HepG2 (cell line): ENCODE measurements around the gene GMFB. TPM values are rescaled to one million over a fixed set of nuclear protein-coding genes. Genes with fewer than 3 reads are reported as not detected.
A peak's percentile ranks its signal among the peaks of the same experiment; 100 is the strongest.

Experiments used
- ATF2 ChIP-seq: sonication (generic); formaldehyde crosslinking; IDR thresholded peaks from 2 replicates; pipeline ENCODE4 v1.4.0; 2020; ENCODE audit warnings: missing genetic modification reagents
- BRF2 ChIP-seq: sonication (generic); formaldehyde crosslinking; IDR thresholded peaks from 2 replicates; pipeline ENCODE4 v1.8.1; 2022; ENCODE audit warnings: mild to moderate bottlenecking, missing genetic modification reagents
- CHD2 ChIP-seq: IDR thresholded peaks from 2 replicates; pipeline ENCODE4 v1.6.1; 2011; ENCODE audit warnings: low read depth, low read length, improper control_type of control experiment
- E2F5 ChIP-seq: sonication (generic); formaldehyde crosslinking; conservative IDR thresholded peaks from 2 replicates; pipeline ENCODE4 v1.4.0; 2020; ENCODE audit warnings: missing genetic modification reagents
- FOXA1 ChIP-seq, 2 experiments: fragments of 450-650 bp in 1 of 2; sonication (generic) in 1 of 2; formaldehyde crosslinking in 1 of 2; IDR thresholded peaks; 2 replicates each; pipeline versions ENCODE4 v1.4.0 to v1.6.1; 2016 to 2020; ENCODE audit warnings: missing genetic modification reagents in 1 of 2
- HOXD1 ChIP-seq: sonication (generic); formaldehyde crosslinking; IDR thresholded peaks from 2 replicates; pipeline ENCODE4 v1.5.0; 2020; ENCODE audit warnings: missing genetic modification reagents
- KAT7 ChIP-seq: IDR thresholded peaks from 2 replicates; pipeline ENCODE4 v1.6.1; 2018; ENCODE audit warnings: borderline replicate concordance, missing compliant biosample characterization
- LCORL ChIP-seq, 2 experiments: fragments of 450-650 bp in 1 of 2; sonication (generic) in 1 of 2; formaldehyde crosslinking in 1 of 2; IDR thresholded peaks; 2 replicates each; pipeline versions ENCODE4 v1.5.0 to v1.6.1; 2017 to 2020; ENCODE audit warnings: antibody characterized with exemption in 1 of 2, missing genetic modification reagents in 1 of 2
- MLXIP ChIP-seq: sonication (generic); formaldehyde crosslinking; IDR thresholded peaks from 2 replicates; pipeline ENCODE4 v1.9.0; 2021; ENCODE audit warnings: missing genetic modification reagents, borderline replicate concordance
- NFAT5 ChIP-seq: sonication (generic); formaldehyde crosslinking; IDR thresholded peaks from 2 replicates; pipeline ENCODE4 v1.4.0; 2020; ENCODE audit warnings: missing genetic modification reagents
- PCBP2 ChIP-seq: fragments of 200-400 bp; formaldehyde crosslinking; optimal IDR thresholded peaks from 2 replicates; pipeline ENCODE3; 2018; ENCODE audit warnings: low read length, low read depth; ENCODE audit not compliant: poor library complexity, severe bottlenecking
- PHF8 ChIP-seq: sonication (generic); formaldehyde crosslinking; IDR thresholded peaks from 2 replicates; pipeline ENCODE4 v1.5.0; 2020; ENCODE audit warnings: missing genetic modification reagents
- SIX1 ChIP-seq: sonication (generic); formaldehyde crosslinking; IDR thresholded peaks from 2 replicates; pipeline ENCODE4 v1.4.0; 2020; ENCODE audit warnings: missing genetic modification reagents, borderline replicate concordance
- STAG1 ChIP-seq: sonication (generic); formaldehyde crosslinking; IDR thresholded peaks from 2 replicates; pipeline ENCODE4 v1.4.0; 2020; ENCODE audit warnings: missing genetic modification reagents
- TEAD3 ChIP-seq: optimal IDR thresholded peaks from 2 replicates; pipeline ENCODE3; 2016; ENCODE audit warnings: borderline replicate concordance
- ZNF205 ChIP-seq: IDR thresholded peaks from 2 replicates; pipeline ENCODE4 v1.6.1; 2018; ENCODE audit warnings: missing biosample characterization, missing genetic modification reagents
- ZNF446 ChIP-seq: sonication (generic); formaldehyde crosslinking; IDR thresholded peaks from 2 replicates; pipeline ENCODE4 v1.5.0; 2020; ENCODE audit warnings: mild to moderate bottlenecking, missing genetic modification reagents
- ZNF562 ChIP-seq: sonication (generic); formaldehyde crosslinking; IDR thresholded peaks from 2 replicates; pipeline ENCODE4 v1.8.0; 2022; ENCODE audit warnings: missing genetic modification reagents, borderline replicate concordance
- ZNF589 ChIP-seq: sonication (generic); formaldehyde crosslinking; conservative IDR thresholded peaks from 2 replicates; pipeline ENCODE4 v1.8.0; 2022; ENCODE audit warnings: mild to moderate bottlenecking, moderate library complexity, missing genetic modification reagents
- polyA plus RNA-seq, 8 experiments: library from polyadenylated mRNA; depleted of rRNA in 3 of 8; stranded (reverse) in 7 of 8; unstranded in 1 of 8; fragments of >200 nt; fragmentation: Illumina TruSeq in 4 of 8; extraction: Trizol in 4 of 8; gene quantifications; 2 replicates each; pipeline versions ENCODE4 v1.2.1 to v1.2.3, GENCODE V29; 2011 to 2016; ENCODE audit warnings: low read depth in 4 of 8, missing spikeins in 1 of 8, mixed read lengths in 1 of 8; ENCODE audit not compliant: insufficient read depth in 1 of 8
- total RNA-seq, 5 experiments: library from RNA; depleted of rRNA; stranded (reverse); fragments of >200 nt; fragmentation: Illumina TruSeq; extraction: Trizol; gene quantifications; 2 replicates each; pipeline ENCODE4 v1.2.3, GENCODE V29; 2016; ENCODE audit warnings: low read depth in 1 of 5

The GMFB gene
- total and polyA plus RNA-seq, 2 of the 13 experiments (the other 11 are each of a cell fraction or from before 2014, with no cell fraction given): 17.3 to 68.2 TPM

DNA sequence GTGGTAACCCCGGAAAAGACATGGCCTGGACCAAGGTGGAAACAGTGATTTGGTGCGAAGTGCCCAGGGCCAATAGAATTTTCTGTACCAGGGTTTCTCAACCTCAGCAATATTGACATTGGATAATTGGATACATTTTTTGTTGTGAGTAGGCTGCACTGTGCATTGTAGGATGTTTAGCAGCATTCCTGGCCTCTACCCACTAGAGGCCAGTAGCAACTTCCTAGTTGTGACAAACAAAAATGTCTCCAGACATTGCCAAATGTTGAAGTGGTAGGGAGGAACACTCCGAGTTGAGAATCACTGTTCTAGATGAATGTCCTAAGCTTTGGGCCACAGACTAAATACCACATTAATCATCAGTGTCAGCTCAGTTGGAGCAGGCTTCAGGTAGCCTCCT lies 14.7 kb upstream of the GMFB start (continued):
- TF ChIP-seq ZNF446 (CRISPR knock-in tag) (no peak), NFAT5 (CRISPR knock-in tag) (no peak), BRF2 (CRISPR knock-in tag) (no peak), ZNF589 (CRISPR knock-in tag) (no peak), ZNF205 (CRISPR knock-in tag) (no peak), E2F5 (CRISPR knock-in tag) (no peak), FOXA1 (IDR thresholded peaks at IDR 0.05) (no peak), FOXA1 (CRISPR knock-in tag; IDR thresholded peaks at IDR 0.05) (peak; percentile 50; the same call in 1 of the 2 replicates), ATF2 (no peak), HOXD1 (CRISPR knock-in tag) (no peak), STAG1 (CRISPR knock-in tag) (peak; percentile 62), KAT7 (CRISPR knock-in tag) (no peak), PCBP2 (no peak), ZNF562 (no peak), CHD2 (no peak), MLXIP (CRISPR knock-in tag) (no peak), TEAD3 (CRISPR knock-in tag) (peak; percentile 88), PHF8 (CRISPR knock-in tag) (no peak), LCORL (IDR thresholded peaks at IDR 0.05) (no peak), LCORL (CRISPR knock-in tag; IDR thresholded peaks at IDR 0.05) (0 out of 2 replicates have a peak, but pooled peaks have one; percentile 44), SIX1 (CRISPR knock-in tag) (no peak)
